Cortex of kidney (tissue), 1 donor: ENCODE data around the gene JPH2.
"Not testable (repeated sequence)": the region's sequence is repeated elsewhere in the genome, so short reads cannot be mapped to it uniquely, and the experiment has no call there.

Experiments
- DNase-seq: peaks from one replicate; lab custom pipeline; 2025; lab: John Stamatoyannopoulos, UW

JPH2 gene

GRCh38 chr20:44187054-44187771 is at the start of gene JPH2:
Gene JPH2 (minus strand): TSS chr20:44187188. CDS start chr20:44186705, 483 bp downstream.
- no peak for DNase-seq

- DNase-seq: no peak
These were observed 48.7 kb upstream of the JPH2 start for GRCh38 chr20:44235702-44236101.

GRCh38 chr20:44234566-44235317 is 47.8 kb upstream of the JPH2 start:
- DNase-seq: no peak

GRCh38 chr20:44233436-44234016 is 46.5 kb upstream of the JPH2 start:
- no peak for DNase-seq

GRCh38 chr20:44232469-44232856 is 45.5 kb upstream of the JPH2 start:
- DNase-seq: not testable (repeated sequence)

- no peak for DNase-seq
These were observed 44.9 kb upstream of the JPH2 start for GRCh38 chr20:44231713-44232468.

GRCh38 chr20:44231193-44231592 is 44.2 kb upstream of the JPH2 start:
- DNase-seq: no peak

- DNase-seq: no peak
These were observed 41.7 kb upstream of the JPH2 start for GRCh38 chr20:44228465-44229258.

- no peak for DNase-seq
These were observed 37.6 kb upstream of the JPH2 start for GRCh38 chr20:44224637-44225036.

GRCh38 chr20:44223721-44224120 is 36.7 kb upstream of the JPH2 start:
- DNase-seq: no peak

GRCh38 chr20:44222633-44223368 is 35.8 kb upstream of the JPH2 start:
- DNase-seq: no peak

- no peak for DNase-seq
These were observed 35.0 kb upstream of the JPH2 start for GRCh38 chr20:44222027-44222426.

GRCh38 chr20:44221368-44221954 is 34.5 kb upstream of the JPH2 start:
- no peak for DNase-seq

- no peak for DNase-seq
These were observed 32.8 kb upstream of the JPH2 start for GRCh38 chr20:44219791-44220190.

GRCh38 chr20:44219170-44219730 is 32.3 kb upstream of the JPH2 start:
- no peak for DNase-seq

GRCh38 chr20:44218446-44218845 is 31.5 kb upstream of the JPH2 start:
- no peak for DNase-seq

GRCh38 chr20:44217342-44218092 is 30.5 kb upstream of the JPH2 start:
- DNase-seq: no peak

- no peak for DNase-seq
These were observed 28.1 kb upstream of the JPH2 start for GRCh38 chr20:44215125-44215524.

GRCh38 chr20:44212792-44213191 is 25.8 kb upstream of the JPH2 start:
- no peak for DNase-seq
